Mesothelial cell of epicardium (in vitro differentiated cells): ENCODE measurements around the gene KLHDC7A. TPM values are rescaled to one million over a fixed set of nuclear protein-coding genes. Genes with fewer than 3 reads are reported as not detected.

Experiments used
- DNase-seq, 2 experiments: peaks; one replicate each; pipeline ENCODE4 v3.0.0; 2021; ENCODE audit warnings: low spot score in 2 of 2; ENCODE audit not compliant: unreplicated experiment in 2 of 2
- H3K27ac Mint-ChIP-seq: 2 replicates; pipeline ENCODE4 v1.8.0; 2021; ENCODE audit warnings: mixed read lengths
- H3K27me3 Mint-ChIP-seq: 2 replicates; pipeline ENCODE4 v1.8.0; 2021; ENCODE audit warnings: low read depth, mixed read lengths
- H3K36me3 Mint-ChIP-seq: 2 replicates; pipeline ENCODE4 v1.8.0; 2021; ENCODE audit warnings: mixed read lengths
- H3K4me1 Mint-ChIP-seq: 2 replicates; pipeline ENCODE4 v1.8.0; 2021; ENCODE audit warnings: mixed read lengths
- H3K4me3 Mint-ChIP-seq: 2 replicates; pipeline ENCODE4 v1.8.0; 2021; ENCODE audit warnings: mild to moderate bottlenecking, moderate library complexity, mixed read lengths
- H3K9me3 Mint-ChIP-seq: 2 replicates; pipeline ENCODE4 v1.8.0; 2021; ENCODE audit warnings: mixed read lengths
- total RNA-seq: library from RNA; stranded (reverse); gene quantifications from 3 replicates; pipeline ENCODE4 v1.2.1, GENCODE V29; 2021
- TF ChIP-seq, protein P1 (sequence below): fragments of 200-600 bp; sonication (generic); IDR thresholded peaks from one replicate; pipeline ENCODE4 v1.5.0; 2021; ENCODE audit warnings: antibody characterized with exemption; ENCODE audit not compliant: unreplicated experiment

Gene KLHDC7A
- total RNA-seq, 1 donor from 2014 or later = 0.04 TPM

- Mint-ChIP-seq H3K4me1 (no peaks in the 10 kb centered on the region), H3K9me3 (peaks cover 12% of the 10 kb centered on the region), H3K4me3 (no peak overlapping the region), H3K27ac (no peak overlapping the region), H3K27me3 (peaks cover 30% of the 10 kb centered on the region), H3K36me3 (no peaks in the 10 kb centered on the region)
- no peak for DNase-seq
- TF ChIP-seq, protein P1, sequence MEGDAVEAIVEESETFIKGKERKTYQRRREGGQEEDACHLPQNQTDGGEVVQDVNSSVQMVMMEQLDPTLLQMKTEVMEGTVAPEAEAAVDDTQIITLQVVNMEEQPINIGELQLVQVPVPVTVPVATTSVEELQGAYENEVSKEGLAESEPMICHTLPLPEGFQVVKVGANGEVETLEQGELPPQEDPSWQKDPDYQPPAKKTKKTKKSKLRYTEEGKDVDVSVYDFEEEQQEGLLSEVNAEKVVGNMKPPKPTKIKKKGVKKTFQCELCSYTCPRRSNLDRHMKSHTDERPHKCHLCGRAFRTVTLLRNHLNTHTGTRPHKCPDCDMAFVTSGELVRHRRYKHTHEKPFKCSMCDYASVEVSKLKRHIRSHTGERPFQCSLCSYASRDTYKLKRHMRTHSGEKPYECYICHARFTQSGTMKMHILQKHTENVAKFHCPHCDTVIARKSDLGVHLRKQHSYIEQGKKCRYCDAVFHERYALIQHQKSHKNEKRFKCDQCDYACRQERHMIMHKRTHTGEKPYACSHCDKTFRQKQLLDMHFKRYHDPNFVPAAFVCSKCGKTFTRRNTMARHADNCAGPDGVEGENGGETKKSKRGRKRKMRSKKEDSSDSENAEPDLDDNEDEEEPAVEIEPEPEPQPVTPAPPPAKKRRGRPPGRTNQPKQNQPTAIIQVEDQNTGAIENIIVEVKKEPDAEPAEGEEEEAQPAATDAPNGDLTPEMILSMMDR = no peak
Measured at GRCh38 chr1:18491168-18491567, 10.4 kb downstream of the KLHDC7A start.

- peaks cover 43% of the 10 kb centered on the region for H3K27me3 Mint-ChIP-seq
- H3K9me3 Mint-ChIP-seq = peaks cover 12% of the 10 kb centered on the region
Measured at GRCh38 chr1:18494304-18494703, 13.6 kb downstream of the KLHDC7A start.

DNA sequence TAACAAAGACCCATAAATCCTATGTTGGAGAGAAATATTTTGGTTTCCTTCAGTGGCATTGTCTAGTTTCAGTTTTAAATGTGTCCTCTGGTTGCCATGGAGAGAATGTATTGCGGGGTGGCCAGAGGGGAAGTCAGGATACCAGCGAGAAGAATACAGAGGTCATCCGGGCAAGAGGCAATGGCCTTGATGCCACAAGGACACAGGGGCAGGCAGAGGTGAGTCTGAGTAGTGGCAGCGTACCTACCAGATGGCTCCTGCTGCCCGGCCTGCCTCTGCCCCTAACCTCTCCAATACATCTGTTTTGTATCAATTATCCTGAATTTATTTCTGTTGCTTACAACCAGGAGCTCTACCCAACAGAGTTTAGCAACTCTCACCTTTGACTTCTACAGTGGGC, 14.9 kb downstream of the KLHDC7A start:
- H3K27ac Mint-ChIP-seq = no peak overlapping the region
- TF ChIP-seq, protein P1 = no peak
- H3K4me3 Mint-ChIP-seq = no peak overlapping the region
- H3K4me1 Mint-ChIP-seq = no peaks in the 10 kb centered on the region
- no peaks in the 10 kb centered on the region for H3K36me3 Mint-ChIP-seq
- H3K27me3 Mint-ChIP-seq = peaks cover 51% of the 10 kb centered on the region
- no peak for DNase-seq
- peaks cover 12% of the 10 kb centered on the region for H3K9me3 Mint-ChIP-seq

More at GRCh38 chr1:18494304-18494703, 13.6 kb downstream of the KLHDC7A start:
- H3K4me3 Mint-ChIP-seq = no peak overlapping the region
- DNase-seq = no peak
- no peaks in the 10 kb centered on the region for H3K36me3 Mint-ChIP-seq
- no peak overlapping the region for H3K27ac Mint-ChIP-seq
- TF ChIP-seq, protein P1 = no peak
- no peaks in the 10 kb centered on the region for H3K4me1 Mint-ChIP-seq

- H3K9me3 Mint-ChIP-seq = peaks cover 12% of the 10 kb centered on the region
- no peaks in the 10 kb centered on the region for H3K4me1 Mint-ChIP-seq
- peaks cover 49% of the 10 kb centered on the region for H3K27me3 Mint-ChIP-seq
- H3K36me3 Mint-ChIP-seq = no peaks in the 10 kb centered on the region
- TF ChIP-seq, protein P1 = no peak
- DNase-seq = no peak
- no peak overlapping the region for H3K4me3 Mint-ChIP-seq
- H3K27ac Mint-ChIP-seq = no peak overlapping the region
Measured at GRCh38 chr1:18496056-18496455, 15.3 kb downstream of the KLHDC7A start.

DNA sequence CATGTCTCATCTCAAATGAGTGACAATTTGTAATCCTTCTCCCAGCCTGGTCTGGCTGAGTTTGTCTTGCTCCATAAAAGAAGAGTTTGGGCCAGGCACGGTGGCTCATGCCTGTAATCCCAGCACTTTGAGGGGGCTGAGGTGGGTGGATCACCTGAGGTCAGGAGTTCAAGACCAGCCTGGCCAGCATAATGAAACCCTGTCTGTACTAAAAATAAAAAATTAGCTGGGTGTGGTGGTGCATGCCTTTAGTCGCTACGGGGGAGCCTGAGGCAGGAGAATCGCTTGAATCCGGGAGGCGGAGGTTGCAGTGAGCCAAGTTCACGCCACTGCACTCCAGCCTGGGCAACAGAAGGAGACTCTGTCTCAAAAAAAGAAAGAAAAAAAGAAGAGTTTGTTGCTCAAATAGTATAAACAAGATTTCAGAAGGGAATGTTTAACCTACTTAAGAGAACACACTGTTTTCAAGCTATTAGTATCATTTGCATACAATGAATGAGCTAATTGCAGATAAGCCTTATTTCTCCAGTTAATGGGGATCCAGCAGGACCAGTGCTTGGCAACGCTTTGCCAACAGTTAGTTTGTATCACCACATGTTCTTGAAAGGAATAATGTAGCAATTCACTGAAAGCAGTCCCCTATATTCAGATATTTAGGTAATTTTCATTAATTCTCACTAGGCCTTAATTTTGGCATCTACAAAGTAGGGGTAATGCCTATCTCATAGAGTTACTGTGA, 15.9 kb downstream of the KLHDC7A start:
- no peak overlapping the region for H3K4me3 Mint-ChIP-seq

More for the DNA sequence above, 15.9 kb downstream of the KLHDC7A start:
- Mint-ChIP-seq H3K27me3 (peaks cover 48% of the 10 kb centered on the region), H3K27ac (no peak overlapping the region), H3K9me3 (peaks cover 12% of the 10 kb centered on the region), H3K36me3 (no peaks in the 10 kb centered on the region), H3K4me1 (no peaks in the 10 kb centered on the region)
- TF ChIP-seq, protein P1 = no peak
- no peak for DNase-seq
